A549 (cell line): ENCODE measurements around the gene PTGDS. TPM values are rescaled to one million over a fixed set of nuclear protein-coding genes. Genes with fewer than 3 reads are reported as not detected.
A peak's percentile ranks its signal among the peaks of the same experiment; 100 is the strongest.

Experiments used
- ATAC-seq, 2 experiments: fragments of 200-7000 bp in 1 of 2; fragments of >200 bp in 1 of 2; cut with Nextera tagmentation in 1 of 2; cut with Tn5 transposase in 1 of 2; 3 replicates each; pipeline versions ENCODE4 v1.8.0 to v1.9.1; 2018 to 2020; ENCODE audit warnings: mild to moderate bottlenecking in 1 of 2, moderate library complexity in 1 of 2
- CTCF ChIA-PET: fragments of 300-600 bp; sonication (Branson Sonifier 250); formaldehyde crosslinking; extraction: SDS; loops from one replicate; lab custom pipeline; 2021; ENCODE audit warnings: antibody characterized with exemption, inconsistent platforms; lab: Yijun Ruan, JAX
- POLR2A ChIA-PET: fragments of 350-600 bp; formaldehyde crosslinking; extraction: SDS; loops from one replicate; lab custom pipeline; 2021; ENCODE audit warnings: antibody characterized with exemption, inconsistent platforms; lab: Yijun Ruan, JAX
- DNase-seq, 2 experiments: peaks; one replicate each; pipeline versions ENCODE4 v3.0.0 to v3.0.0-alpha.2; 2011 to 2016; ENCODE audit warnings: low read depth in 1 of 2, low spot score in 1 of 2
- FAIRE-seq: peaks from 2 replicates; lab custom pipeline; 2011; peaks lifted over from hg19 to GRCh38; lab: Jason Lieb, UNC
- H3K27ac ChIP-seq, 2 experiments: fragments of >200 bp; sonication (Bioruptor Twin); formaldehyde crosslinking; 3 replicates each; pipeline ENCODE4 v1.5.1; 2016 to 2017
- H3K4me1 ChIP-seq: fragments of >200 bp; sonication (Bioruptor Twin); formaldehyde crosslinking; 3 replicates; pipeline ENCODE4 v1.6.1; 2016
- H3K4me2 ChIP-seq: fragments of >200 bp; sonication (Bioruptor Twin); formaldehyde crosslinking; 3 replicates; pipeline ENCODE4 v1.6.1; 2016
- H3K4me3 ChIP-seq: fragments of >200 bp; sonication (Bioruptor Twin); formaldehyde crosslinking; 3 replicates; pipeline ENCODE4 v1.5.1; 2016
- H3K9me3 ChIP-seq: fragments of >200 bp; sonication (Bioruptor Twin); formaldehyde crosslinking; 3 replicates; pipeline ENCODE4 v1.6.1; 2016
- CBX8 ChIP-seq: fragments of 200-600 bp; sonication (generic); IDR thresholded peaks from 2 replicates; pipeline ENCODE4 v1.6.1; 2016
- FOSB ChIP-seq: fragments of 250-450 bp; sonication (Bioruptor Pico); IDR thresholded peaks from 2 replicates; pipeline ENCODE4 v1.5.0; 2020; ENCODE audit warnings: mild to moderate bottlenecking, moderate library complexity
- FOSL2 ChIP-seq, 2 experiments: fragments of 450-650 bp in 1 of 2; fragments of >200 bp in 1 of 2; sonication (Bioruptor Twin) in 1 of 2; formaldehyde crosslinking; IDR thresholded peaks; 2 replicates each; pipeline versions ENCODE4 v1.5.0 to v1.6.1; 2016 to 2020; ENCODE audit warnings: mild to moderate bottlenecking in 1 of 2, moderate library complexity in 1 of 2
- FOXS1 ChIP-seq: fragments of 250-450 bp; sonication (Bioruptor Pico); IDR thresholded peaks from 2 replicates; pipeline ENCODE4 v1.5.0; 2020; ENCODE audit warnings: mild to moderate bottlenecking, moderate library complexity
- GATA3 ChIP-seq: IDR thresholded peaks from 2 replicates; pipeline ENCODE4 v1.6.1; 2012; ENCODE audit warnings: borderline replicate concordance
- KDM1A ChIP-seq: fragments of 200-600 bp; sonication (generic); IDR thresholded peaks from 2 replicates; pipeline ENCODE4 v1.6.1; 2016; ENCODE audit warnings: low read depth, mild to moderate bottlenecking
- MYC ChIP-seq: IDR thresholded peaks from 2 replicates; pipeline ENCODE4 v1.6.1; 2012; ENCODE audit warnings: mild to moderate bottlenecking, inconsistent platforms, low read length, improper control_type of control experiment, borderline replicate concordance
- NFE2L2 ChIP-seq: fragments of 150-350 bp; conservative IDR thresholded peaks from 2 replicates; pipeline ENCODE4 v1.6.1; 2014; ENCODE audit warnings: low read length
- NPAS2 ChIP-seq: fragments of 250-450 bp; sonication (Bioruptor Pico); IDR thresholded peaks from 2 replicates; pipeline ENCODE4 v1.8.0; 2022; ENCODE audit warnings: mild to moderate bottlenecking, moderate library complexity, borderline replicate concordance
- USF2 ChIP-seq: fragments of 450-650 bp; IDR thresholded peaks from 2 replicates; pipeline ENCODE4 v1.6.1; 2014; ENCODE audit warnings: antibody characterized with exemption
- WGBS: methylation state at CpG from one replicate; pipeline ENCODE4 v1.1.6; 2017; ENCODE audit errors: missing lambda C conversion rate; 5-methylcytosine and 5-hydroxymethylcytosine counted together
- polyA plus RNA-seq, 4 experiments: library from polyadenylated mRNA; depleted of rRNA in 3 of 4; stranded (reverse); fragments of >200 nt; fragmentation: RNase III in 1 of 4; extraction: RNeasy Plus Mini Kit Qiagen cat#74134 plus additional on column Dnase treatment in 1 of 4; gene quantifications; 2 replicates in 3 of 4; 3 replicates in 1 of 4; pipeline ENCODE4 v1.2.3, GENCODE V29; 2011 to 2017
- TF ChIP-seq, protein P1 (sequence below): fragments of 200-600 bp; sonication (generic); IDR thresholded peaks from 2 replicates; pipeline ENCODE4 v1.6.1; 2016; ENCODE audit warnings: antibody characterized with exemption, mild to moderate bottlenecking, moderate library complexity
- TF ChIP-seq, protein P2 (sequence below): fragments of >200 bp; sonication (Bioruptor Twin); formaldehyde crosslinking; IDR thresholded peaks from 3 replicates; pipeline ENCODE4 v1.5.1; 2016

The PTGDS gene
- polyA plus RNA-seq, 2 of the 4 experiments (the other 2 are of a cell fraction): 0.26 to 0.31 TPM

DNA sequence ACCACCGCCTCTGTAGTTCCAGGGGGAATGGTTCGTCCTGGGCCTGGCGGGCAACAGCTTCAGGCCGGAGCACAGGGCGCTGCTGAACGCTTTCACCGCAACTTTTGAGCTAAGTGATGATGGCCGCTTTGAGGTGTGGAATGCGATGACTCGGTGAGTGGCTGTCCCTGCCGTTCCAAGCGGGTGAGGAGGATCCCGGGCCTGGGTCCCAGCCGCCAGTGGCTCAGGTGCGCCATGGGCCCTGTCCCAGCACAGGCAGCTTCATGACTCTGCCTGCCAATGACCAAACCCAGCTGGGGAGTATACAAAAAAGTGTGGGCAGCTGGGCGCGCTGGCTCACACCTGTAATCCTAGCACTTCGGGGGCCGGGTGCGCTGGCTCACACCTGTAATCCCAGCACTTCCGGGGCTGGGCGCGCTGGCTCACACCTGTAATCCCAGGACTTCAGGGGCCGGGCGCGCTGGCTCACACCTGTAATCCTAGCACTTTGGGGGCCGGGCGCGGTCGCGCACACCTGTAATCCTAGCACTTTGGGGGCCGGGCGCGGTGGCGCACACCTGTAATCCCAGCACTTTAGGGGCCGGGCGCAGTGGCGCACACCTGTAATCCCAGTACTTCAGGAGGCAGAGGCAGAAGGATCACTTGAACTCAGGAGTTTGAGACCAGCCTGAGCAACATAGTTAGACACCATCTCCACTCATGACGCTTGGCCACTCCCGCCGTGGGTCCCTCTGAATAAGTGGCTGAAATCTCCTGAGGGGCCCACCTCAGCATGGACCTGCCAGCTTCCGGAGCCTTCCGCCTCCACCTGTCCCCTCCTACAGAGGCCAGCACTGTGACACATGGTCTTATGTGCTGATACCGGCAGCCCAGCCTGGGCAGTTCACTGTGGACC, 24.2 kb upstream of the PTGDS start:
- 0 out of 6 replicates have a peak overlapping the region, but pooled peaks of 1 of the 2 experiments have one; percentile 19 for H3K27ac ChIP-seq
- ChIA-PET CTCF (interaction anchor here (0.5 to 11.3 kb wide), 6 partner anchors 9 to 178 kb away, joined by 3 to 282 read pairs (median 4); partner anchors contain the start of genes ABCA2, FBXW5 and FUT7), POLR2A (interaction anchor here (0.7 kb wide), 1 partner anchor 225 kb away, joined by 7 read pairs; no protein-coding TSS in a partner anchor)
- TF ChIP-seq USF2 (no peak), KDM1A (no peak), NPAS2 (CRISPR knock-in tag) (no peak), FOXS1 (CRISPR knock-in tag) (no peak), CBX8 (no peak), NFE2L2 (no peak), FOSL2 (IDR thresholded peaks at IDR 0.05) (no peak), FOSL2 (CRISPR knock-in tag; IDR thresholded peaks at IDR 0.05) (no peak), FOSB (CRISPR knock-in tag) (no peak)
- TF ChIP-seq, protein P1, sequence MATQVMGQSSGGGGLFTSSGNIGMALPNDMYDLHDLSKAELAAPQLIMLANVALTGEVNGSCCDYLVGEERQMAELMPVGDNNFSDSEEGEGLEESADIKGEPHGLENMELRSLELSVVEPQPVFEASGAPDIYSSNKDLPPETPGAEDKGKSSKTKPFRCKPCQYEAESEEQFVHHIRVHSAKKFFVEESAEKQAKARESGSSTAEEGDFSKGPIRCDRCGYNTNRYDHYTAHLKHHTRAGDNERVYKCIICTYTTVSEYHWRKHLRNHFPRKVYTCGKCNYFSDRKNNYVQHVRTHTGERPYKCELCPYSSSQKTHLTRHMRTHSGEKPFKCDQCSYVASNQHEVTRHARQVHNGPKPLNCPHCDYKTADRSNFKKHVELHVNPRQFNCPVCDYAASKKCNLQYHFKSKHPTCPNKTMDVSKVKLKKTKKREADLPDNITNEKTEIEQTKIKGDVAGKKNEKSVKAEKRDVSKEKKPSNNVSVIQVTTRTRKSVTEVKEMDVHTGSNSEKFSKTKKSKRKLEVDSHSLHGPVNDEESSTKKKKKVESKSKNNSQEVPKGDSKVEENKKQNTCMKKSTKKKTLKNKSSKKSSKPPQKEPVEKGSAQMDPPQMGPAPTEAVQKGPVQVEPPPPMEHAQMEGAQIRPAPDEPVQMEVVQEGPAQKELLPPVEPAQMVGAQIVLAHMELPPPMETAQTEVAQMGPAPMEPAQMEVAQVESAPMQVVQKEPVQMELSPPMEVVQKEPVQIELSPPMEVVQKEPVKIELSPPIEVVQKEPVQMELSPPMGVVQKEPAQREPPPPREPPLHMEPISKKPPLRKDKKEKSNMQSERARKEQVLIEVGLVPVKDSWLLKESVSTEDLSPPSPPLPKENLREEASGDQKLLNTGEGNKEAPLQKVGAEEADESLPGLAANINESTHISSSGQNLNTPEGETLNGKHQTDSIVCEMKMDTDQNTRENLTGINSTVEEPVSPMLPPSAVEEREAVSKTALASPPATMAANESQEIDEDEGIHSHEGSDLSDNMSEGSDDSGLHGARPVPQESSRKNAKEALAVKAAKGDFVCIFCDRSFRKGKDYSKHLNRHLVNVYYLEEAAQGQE: no peak
- H3K4me1 ChIP-seq: peaks cover 19% of the 10 kb centered on the region
- no peaks in the 10 kb centered on the region for H3K9me3 ChIP-seq
- H3K4me2 ChIP-seq: no peak overlapping the region
- WGBS: 95% methylated on average over 26 of the region's 44 CpGs
- FAIRE-seq: no peak
- no peak overlapping the region for H3K4me3 ChIP-seq
- no peak for DNase-seq
- no peak for ATAC-seq

DNA sequence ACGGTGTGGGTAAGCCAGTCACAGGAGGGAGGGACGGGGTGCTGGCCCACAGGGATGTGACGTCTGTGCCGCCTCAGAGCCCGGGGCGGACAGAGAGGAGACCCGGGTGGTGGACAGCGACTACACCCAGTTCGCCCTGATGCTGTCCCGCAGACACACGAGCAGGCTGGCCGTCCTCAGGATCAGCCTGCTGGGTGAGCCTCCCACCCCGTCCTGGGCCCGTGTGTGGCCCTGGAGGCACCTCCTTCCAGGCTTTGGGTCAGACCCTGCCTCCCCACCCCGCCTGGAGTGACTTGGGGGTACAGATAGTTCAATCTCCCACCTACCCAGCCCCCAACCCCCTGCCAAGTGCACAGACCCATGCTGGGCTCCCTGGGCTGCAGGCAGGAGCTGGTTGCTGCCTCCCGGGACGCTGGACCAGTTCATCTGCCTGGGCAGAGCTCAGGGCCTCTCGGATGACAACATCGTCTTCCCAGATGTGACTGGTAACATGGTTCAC, 23.5 kb upstream of the PTGDS start:
- H3K4me1 ChIP-seq: peaks cover 12% of the 10 kb centered on the region
- 82% methylated on average over 11 of the region's 19 CpGs for WGBS
- DNase-seq (no peak), ATAC-seq (no peak), FAIRE-seq (no peak)
- no peak overlapping the region for H3K4me3 ChIP-seq
- ChIA-PET CTCF (interaction anchor here (1.1 to 11.3 kb wide), 2 partner anchors 78 to 93 kb away, joined by 3 to 282 read pairs; partner anchors contain the start of genes ABCA2, FUT7 and NPDC1), POLR2A (interaction anchor here (0.6 kb wide), 1 partner anchor 38 kb away, joined by 3 read pairs; no protein-coding TSS in a partner anchor)
- H3K9me3 ChIP-seq: no peaks in the 10 kb centered on the region
- no peak overlapping the region for H3K27ac ChIP-seq
- H3K4me2 ChIP-seq: no peak overlapping the region
- TF ChIP-seq GATA3: no peak
- TF ChIP-seq, protein P2, sequence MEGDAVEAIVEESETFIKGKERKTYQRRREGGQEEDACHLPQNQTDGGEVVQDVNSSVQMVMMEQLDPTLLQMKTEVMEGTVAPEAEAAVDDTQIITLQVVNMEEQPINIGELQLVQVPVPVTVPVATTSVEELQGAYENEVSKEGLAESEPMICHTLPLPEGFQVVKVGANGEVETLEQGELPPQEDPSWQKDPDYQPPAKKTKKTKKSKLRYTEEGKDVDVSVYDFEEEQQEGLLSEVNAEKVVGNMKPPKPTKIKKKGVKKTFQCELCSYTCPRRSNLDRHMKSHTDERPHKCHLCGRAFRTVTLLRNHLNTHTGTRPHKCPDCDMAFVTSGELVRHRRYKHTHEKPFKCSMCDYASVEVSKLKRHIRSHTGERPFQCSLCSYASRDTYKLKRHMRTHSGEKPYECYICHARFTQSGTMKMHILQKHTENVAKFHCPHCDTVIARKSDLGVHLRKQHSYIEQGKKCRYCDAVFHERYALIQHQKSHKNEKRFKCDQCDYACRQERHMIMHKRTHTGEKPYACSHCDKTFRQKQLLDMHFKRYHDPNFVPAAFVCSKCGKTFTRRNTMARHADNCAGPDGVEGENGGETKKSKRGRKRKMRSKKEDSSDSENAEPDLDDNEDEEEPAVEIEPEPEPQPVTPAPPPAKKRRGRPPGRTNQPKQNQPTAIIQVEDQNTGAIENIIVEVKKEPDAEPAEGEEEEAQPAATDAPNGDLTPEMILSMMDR: no peak
- TF ChIP-seq MYC: no peak
